ENCODE results near the gene HKDC1.
"Not testable (repeated sequence)": the region's sequence is repeated elsewhere in the genome, so short reads cannot be mapped to it uniquely, and the experiment has no call there.

HKDC1 gene, protein sequence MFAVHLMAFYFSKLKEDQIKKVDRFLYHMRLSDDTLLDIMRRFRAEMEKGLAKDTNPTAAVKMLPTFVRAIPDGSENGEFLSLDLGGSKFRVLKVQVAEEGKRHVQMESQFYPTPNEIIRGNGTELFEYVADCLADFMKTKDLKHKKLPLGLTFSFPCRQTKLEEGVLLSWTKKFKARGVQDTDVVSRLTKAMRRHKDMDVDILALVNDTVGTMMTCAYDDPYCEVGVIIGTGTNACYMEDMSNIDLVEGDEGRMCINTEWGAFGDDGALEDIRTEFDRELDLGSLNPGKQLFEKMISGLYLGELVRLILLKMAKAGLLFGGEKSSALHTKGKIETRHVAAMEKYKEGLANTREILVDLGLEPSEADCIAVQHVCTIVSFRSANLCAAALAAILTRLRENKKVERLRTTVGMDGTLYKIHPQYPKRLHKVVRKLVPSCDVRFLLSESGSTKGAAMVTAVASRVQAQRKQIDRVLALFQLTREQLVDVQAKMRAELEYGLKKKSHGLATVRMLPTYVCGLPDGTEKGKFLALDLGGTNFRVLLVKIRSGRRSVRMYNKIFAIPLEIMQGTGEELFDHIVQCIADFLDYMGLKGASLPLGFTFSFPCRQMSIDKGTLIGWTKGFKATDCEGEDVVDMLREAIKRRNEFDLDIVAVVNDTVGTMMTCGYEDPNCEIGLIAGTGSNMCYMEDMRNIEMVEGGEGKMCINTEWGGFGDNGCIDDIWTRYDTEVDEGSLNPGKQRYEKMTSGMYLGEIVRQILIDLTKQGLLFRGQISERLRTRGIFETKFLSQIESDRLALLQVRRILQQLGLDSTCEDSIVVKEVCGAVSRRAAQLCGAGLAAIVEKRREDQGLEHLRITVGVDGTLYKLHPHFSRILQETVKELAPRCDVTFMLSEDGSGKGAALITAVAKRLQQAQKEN

DNA sequence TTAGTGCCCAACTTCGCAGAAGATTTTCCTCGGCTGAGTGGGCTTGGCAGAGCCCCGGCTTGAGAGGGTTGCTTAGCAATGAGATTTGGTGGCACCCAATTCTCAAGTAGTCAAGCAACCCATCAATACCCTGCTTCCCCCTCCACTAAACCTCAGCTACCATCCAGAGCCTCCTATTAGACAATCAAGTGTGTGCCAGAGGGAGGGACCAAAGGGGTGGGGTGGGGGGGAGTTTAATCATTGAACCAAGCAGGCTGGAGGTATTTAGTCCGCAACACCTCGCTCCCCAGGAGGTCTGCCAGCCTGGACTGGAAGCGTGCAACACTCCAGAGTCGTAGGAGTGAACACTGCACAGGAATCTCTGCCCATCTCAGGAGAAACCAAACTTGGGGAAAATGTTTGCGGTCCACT, at the start of gene HKDC1:
Gene HKDC1 (plus strand): TSS at position 292 of the 411 bp plus-strand sequence. CDS start 104 bp downstream, at position 396.
- in situ Hi-C loops (cut with MboI; ENCODE audit: low sequenced_read_pairs), result no loop called here

DNA sequence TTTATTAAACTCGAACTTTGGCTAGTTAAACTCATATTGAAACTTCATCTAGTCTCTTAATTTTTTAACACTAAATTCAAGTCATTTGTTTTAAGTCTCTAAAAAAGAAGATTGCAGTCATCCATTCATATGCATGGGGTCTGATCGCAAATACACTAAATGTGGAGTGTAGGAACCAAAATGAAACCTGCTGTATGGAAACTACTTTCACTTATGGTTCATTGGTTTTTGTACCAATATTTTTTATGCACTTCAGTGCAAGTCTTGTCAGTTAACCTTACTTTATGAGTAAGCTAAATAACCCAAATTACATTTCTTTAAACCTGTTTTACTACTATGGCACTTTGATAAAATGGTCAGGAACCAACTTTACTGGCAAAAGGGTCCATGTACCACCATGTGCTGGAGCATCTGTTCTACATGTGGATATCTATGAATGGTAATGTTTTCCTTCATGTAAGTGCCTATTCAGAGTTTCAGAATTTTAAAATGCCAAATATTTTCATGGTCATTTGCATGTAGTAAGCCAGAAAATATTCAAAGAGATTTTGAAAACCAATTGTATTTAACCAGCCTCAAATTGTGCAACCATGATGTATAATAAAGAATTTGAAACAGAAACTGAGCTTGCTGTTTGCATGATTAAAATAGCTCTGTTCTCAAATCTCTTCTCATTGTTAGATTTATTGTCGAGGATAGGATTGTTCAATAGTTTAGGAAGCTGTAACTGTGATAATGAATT, 47.7 kb upstream of the HKDC1 start:
- in situ Hi-C loops (cut with MboI; ENCODE audit: low sequenced_read_pairs), result no loop called here

DNA sequence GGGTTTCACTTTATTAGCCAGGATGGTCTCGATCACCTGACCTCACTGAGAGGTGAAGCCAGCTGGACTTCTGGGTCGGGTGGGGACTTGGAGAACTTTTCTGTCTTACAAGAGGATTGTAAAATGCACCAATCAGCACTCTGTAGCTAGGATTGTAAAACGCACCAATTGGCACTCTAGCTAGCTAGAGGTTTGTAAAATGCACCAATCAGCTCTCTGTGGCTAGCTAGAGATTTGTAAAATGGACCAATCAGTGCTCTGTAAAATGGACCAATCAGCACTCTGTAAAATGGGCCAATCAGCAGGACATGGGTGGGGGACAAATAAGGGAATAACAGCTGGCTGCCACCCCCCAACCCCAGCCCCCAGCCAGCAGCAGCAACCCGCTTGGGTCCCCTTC, 44.8 kb upstream of the HKDC1 start:
- in situ Hi-C loops (cut with MboI; ENCODE audit: low sequenced_read_pairs), result not testable (repeated sequence)

DNA sequence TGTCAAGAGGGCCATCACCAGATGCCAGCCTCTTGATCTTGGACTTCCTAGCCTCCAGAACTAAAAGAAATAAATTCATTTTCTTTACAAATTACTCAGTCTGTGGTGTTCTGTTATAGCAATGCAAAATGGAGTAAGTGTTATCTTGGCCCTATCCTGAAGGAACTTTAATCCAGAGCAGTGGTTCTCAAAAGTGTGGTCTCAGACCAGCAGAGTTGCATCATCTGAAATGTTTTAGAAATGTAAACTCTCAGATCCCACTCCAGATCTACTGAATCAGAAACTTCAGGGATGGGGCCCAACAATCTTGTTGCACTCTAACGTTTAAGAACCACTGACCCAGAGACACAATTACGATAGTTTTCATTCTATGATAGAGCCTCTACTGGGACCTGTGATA, 43.3 kb upstream of the HKDC1 start:
- in situ Hi-C loops (cut with MboI; ENCODE audit: low sequenced_read_pairs), result no loop called here

DNA sequence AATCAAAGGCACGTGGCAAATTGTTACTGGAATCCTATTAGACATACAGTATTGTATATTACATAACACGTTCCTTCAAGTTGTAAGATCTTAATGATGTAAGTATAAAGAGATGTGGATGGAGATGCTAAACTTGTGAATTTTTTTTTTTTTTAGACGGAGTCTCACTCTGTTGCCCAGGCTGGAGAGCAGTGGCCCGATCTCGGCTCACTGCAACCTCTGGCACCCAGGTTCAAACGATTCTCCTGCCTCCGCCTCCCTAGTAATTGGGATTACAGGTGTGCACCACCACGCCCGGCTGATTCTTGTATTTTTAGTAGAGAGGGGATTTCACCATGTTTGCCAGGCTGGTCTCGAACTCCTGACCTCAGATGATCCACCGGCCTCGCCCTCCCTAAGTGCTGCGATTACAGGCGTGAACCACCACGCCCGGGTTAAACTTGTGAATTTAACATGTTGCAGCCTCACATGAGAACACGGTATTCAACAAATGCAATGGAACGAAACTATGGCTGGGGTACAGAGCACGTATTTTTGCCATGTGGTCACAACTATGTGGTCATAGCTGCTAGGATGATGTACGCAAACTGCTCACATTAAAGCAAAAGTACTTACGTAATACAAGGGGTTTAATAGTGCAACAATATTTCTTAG, 40.9 kb upstream of the HKDC1 start:
- in situ Hi-C loops (cut with MboI; ENCODE audit: low sequenced_read_pairs), result no loop called here

DNA sequence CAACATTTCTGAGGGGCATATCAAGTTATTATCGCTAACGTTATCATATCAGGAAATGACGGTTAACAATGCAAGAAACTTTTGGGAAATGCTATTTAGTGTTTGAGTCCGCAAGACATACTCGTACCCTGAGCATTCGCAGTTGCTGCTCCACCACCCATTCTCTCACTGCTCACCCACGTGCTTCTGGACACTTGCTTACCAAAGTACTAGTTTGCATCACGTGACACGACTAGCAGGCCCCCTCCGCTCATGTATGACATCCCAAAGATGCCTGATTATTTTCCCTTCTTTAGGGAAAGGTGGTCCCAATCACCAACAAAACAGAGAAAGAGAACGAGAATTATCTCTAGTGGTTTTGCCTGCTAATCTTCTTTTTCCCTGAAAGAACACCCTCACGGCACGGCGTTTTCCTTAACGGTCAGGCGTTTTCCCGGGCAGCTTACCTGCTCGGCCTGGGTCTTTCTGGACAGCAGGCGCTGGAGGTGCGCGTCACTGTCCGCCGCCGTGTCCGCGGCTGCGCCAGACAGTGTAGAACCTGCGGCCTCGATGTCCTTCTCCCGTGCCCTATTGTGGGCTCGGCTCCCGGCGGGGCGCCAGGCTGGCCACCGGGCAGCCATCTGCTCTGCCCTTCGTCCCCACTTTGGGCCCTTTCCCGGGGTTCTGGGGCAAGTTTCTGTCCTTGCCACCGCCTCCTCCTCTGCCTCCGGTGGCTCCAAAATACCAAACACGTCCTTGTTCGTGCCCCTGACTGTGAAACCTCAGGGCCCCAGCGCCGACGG, 40.2 kb upstream of the HKDC1 start, which contains the start of gene SUPV3L1:
Gene SUPV3L1 (plus strand): TSS at position 492 of the 782 bp plus-strand sequence. CDS start 58 bp downstream, at position 550.
- in situ Hi-C loops (cut with MboI; ENCODE audit: low sequenced_read_pairs), result no loop called here

DNA sequence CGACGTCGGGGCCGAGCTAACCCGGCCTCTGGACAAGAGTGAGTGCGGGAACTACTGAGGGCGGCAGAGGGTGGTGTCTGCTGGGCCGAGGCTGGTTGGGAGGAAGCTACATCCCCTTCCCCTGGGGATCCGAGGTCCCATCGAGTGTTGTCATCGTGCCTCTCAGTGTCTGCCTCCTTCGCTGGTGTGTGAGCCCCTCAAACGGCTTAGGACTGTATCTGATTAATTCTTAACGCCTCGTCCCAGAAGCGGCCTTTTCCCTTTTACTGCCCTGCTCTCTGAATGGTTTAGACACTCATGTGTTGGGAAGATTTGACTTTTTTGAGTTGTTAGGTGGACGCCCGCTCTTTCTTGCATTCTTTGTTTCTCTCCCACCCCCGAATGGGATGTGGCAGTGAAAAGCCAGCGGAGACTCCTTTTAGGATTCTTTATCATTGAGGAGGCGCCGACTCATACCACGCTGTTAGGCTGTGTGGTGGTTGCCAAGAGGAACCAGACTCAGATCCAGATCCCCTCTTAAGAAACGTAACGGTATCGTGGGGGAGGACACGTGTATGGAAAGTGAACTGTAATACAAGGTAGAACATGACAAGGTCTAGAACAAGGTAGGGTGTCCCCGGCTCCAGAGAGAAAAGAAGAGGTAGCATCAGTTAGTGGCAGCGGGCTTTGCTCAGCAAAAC, 39.5 kb upstream of the HKDC1 start:
- in situ Hi-C loops (cut with MboI; ENCODE audit: low sequenced_read_pairs), result no loop called here

DNA sequence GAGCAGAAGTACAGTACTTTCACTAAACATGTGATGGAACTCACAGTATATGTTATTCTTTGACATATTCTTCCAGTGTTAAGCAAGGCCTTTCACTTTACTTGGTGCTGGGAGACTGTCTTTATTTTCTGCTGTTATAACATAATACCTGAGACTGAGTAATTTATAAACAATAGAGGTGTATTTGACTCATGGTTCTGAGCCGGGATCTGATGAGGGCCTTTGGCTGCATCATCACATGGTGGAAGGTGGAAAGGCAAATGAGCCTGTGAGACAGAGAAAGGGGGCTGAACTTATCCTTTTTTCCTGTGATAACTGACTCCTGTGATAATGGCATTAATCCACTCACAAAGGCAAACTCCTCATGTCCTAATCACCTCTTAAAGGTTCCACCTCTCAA, 38.7 kb upstream of the HKDC1 start:
- in situ Hi-C loops (cut with MboI; ENCODE audit: low sequenced_read_pairs), result no loop called here

DNA sequence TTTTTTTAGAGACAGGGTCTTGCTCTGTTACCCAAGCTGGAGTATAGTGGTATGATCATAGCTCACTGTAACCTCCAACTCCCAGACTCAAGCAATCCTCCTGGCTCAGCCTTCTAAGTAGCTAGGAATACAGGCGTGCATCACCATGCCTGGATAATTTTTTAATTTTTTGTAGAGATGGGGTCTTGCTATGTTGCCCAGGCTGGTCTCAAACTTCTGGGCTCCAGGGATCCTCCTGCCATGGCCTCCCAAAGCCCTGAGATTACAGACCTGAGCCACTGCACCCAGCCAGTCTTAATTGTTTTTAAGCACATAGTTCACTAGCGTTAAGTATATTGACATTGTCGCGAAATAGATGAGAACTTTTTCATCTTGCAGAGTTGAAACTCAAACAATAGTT, 38.1 kb upstream of the HKDC1 start:
- in situ Hi-C loops (cut with MboI; ENCODE audit: low sequenced_read_pairs), result no loop called here

DNA sequence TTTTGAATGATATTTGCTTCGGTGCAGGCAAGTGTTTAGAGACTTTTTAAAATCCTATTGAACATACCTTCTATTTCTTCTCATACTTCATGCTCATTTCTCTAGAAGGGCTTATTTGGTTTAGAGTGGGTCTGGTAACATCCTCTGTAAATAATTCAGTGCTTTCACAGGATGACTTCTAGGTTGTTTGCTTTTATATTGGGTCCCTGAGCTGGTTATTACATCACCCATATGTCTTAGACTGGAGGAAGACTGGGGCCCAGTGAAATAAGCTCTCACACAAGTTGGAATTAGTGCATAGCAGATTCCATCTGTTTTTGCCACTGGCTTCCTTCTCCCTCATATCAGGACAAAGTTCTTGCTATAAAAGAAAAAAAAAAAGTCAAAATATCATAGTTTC, 33.6 kb upstream of the HKDC1 start:
- in situ Hi-C loops (cut with MboI; ENCODE audit: low sequenced_read_pairs), result no loop called here

DNA sequence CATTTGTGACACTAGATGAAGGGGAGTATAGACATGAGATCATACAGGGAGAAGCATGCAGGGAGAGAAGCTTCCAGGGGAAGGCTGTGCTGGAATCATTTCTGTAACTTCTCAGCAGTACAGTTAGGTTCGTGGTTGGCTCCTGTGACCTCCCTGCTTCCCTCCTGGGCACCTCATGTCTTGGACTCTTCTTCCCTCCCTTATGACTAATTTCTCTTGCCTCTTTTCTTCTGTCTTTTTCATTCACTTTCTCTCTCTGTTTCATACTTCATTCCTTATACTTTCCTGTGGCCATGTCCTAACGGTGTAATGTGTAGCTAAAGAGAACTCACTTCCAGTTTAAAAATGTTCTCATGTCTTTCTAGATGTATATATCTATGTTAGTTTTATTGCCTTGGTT, 19.1 kb upstream of the HKDC1 start:
- in situ Hi-C loops (cut with MboI; ENCODE audit: low sequenced_read_pairs), result no loop called here

DNA sequence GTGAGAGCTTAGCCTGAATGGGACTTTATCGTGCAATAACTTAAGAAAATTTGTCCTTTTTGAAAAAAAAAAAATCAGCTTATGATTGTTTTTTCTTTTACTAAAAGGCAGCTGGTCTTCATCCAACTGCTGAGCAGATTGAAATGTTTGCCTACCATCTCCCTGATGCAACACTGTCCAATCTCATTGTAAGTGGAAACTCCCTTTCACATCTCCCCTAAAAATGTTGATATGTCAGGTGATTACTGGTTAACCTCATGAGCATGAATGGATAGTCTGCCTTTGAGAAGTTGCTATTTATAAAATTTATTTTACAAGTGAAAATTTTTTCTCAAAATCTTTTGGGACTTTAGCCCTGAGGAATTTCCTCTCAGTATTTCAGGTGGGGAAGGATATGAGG, 17.8 kb upstream of the HKDC1 start:
- in situ Hi-C loops (cut with MboI; ENCODE audit: low sequenced_read_pairs), result no loop called here

DNA sequence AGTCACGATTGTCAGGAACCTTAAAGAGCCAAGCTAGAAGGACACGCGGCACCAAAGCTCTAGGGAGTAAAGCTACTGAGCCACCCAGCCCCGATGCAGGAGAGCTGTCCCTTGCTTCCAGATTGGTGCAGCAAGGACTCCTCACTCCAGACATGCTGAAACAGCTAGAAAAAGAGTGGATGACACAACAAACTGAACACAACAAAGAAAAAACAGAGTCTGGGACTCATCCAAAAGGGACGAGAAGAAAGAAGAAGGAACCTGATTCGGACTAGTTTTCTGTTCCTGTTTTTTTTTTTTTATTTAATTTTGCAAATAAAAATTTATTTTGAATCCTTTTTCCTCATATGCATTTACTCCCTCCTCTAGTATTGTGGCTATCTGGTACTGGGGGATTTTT, 11.4 kb upstream of the HKDC1 start:
- in situ Hi-C loops (cut with MboI; ENCODE audit: low sequenced_read_pairs), result no loop called here

DNA sequence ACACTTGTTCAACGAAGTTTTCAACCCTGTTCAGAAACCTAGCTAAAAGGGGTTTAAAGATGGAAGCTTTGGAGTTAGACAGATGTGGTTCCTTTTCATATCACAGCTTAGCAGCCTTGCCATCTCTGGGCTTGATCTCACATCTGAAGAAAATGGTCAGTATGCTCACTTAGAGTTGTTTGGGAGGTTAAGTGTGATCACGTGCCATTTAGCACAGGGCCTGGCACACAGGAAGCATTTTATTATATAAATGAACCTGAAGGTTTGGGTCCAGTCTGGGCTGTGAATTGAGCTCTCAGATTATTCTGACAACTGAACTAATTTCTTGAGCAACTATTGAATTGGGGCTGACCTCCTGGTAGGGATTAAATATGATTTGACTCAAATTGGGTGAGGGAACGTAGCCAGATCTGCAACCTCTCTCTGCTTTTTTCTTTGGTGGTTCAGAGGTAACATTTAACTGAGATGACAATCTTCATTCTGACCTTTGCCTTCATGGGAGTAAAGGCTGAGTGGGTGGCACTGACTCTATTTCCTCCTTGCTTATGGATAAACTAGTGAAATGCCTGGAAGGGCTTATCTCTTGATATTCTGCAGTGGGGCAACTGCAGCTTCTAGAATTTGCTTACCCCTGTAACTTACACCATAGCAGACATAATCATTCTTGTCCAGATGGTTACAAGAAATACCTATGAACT, 10.2 kb upstream of the HKDC1 start:
- in situ Hi-C loops (cut with MboI; ENCODE audit: low sequenced_read_pairs), result no loop called here

DNA sequence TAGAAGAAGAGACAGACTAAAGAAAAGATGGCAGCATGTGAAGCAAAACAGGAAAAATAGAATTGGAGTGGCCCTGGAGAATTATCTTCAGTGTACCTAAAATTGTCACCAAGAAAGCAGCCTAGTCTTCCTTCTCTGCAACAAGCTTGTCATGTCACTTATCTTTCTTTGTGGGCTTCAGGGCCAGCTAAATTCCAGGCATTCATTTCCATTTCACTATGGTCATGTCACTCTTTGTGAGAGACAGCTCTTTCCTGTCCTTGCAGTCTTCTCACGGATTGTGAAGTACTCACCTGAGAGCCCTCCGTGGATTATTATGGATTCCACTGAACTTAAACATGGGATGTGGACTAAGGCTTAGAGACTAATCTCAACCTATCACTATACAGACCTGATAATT, 9.0 kb upstream of the HKDC1 start:
- in situ Hi-C loops (cut with MboI; ENCODE audit: low sequenced_read_pairs), result no loop called here

DNA sequence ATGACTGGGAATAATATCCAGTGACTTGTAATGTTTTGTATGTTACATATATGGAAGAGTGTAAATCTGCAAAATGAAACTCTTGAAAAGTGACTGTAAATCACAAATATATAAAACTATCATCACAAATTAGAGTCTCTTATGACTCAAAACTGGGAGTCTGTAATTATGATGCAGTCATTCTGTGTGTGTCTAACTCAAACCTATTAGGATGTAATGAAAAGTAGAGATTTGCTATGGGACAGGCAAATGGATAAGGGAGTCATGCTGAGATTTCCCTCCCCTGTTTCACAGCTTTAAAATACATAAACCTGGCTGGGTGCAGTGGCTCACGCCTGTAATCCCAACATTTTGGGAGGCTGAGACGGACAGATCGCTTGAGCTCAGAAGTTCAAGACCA, 8.6 kb upstream of the HKDC1 start:
- in situ Hi-C loops (cut with MboI; ENCODE audit: low sequenced_read_pairs), result no loop called here

DNA sequence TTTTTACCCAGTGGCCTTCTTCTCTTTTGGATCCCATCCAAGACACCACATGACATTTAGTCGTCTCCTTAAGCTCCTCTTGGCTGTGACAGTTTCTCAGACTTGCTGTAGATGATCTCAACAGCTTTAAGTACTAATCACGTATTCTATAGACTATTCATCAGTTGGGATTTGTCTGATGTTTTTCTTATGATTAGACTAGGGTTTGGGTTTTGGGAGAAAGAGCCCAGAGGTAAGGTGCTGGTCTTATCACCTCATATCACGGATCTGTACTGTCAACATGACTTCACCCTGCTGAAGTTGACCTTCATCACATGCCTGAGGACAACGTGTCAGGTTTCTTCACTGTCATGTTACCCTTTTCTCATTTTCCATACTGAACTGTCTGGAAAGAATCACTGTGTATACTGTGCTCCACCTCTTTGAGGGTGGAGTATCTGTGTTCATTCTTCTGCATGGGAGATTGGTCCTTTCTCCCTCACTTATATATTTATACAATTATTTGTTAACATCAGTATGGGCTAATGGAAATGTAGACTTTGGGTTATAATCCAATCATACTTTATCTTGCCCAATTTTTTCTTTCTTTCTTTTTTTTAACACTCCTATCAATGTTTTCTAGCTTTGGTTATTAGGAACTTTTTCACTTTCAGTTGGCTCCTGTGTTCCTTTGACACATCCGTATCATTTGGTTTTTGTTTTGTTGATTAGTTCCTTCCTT, 6.4 kb upstream of the HKDC1 start:
- in situ Hi-C loops (cut with MboI; ENCODE audit: low sequenced_read_pairs), result no loop called here

DNA sequence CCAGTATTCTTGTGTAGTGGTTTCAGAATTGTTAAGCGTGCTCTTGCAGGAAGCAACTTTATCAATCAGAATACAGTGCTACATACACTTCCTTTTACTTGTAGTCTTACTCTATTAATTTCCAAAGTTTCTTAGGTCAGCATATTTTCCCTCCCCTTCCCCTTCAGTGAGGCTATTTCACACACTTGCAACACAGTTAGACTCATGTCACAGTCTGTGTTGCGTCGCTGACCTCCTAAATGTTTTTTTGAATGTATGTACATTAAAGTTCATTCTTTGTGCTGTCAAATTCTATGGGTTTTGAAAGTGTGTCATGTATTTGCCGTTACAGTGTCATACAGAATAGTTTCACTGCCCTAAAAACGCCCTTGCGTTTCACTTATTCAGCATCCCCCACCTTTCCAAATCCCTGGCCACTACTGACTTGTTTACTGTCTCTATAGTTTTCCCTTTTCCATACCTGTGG, 5.4 kb upstream of the HKDC1 start:
- in situ Hi-C loops (cut with MboI; ENCODE audit: low sequenced_read_pairs), result no loop called here
